Aorta (tissue), 5 donors: ENCODE results near the gene GPR75. TPM values are rescaled to one million over a fixed set of nuclear protein-coding genes. Genes with fewer than 3 reads are reported as not detected.

Source experiments
- ATAC-seq: fragments of 200-7000 bp; cut with Tn5 transposase; one replicate; pipeline ENCODE4 v1.9.1; 2022; ENCODE audit warnings: moderate library complexity; ENCODE audit not compliant: low FRiP score
- DNase-seq, 2 donors: peaks; one replicate each; pipeline ENCODE4 v3.0.0-alpha.2; 2020
- H3K27ac ChIP-seq, 2 donors: one replicate each; pipeline ENCODE4 v1.5.1; 2013; ENCODE audit warnings: low read length in 2 of 2, mild to moderate bottlenecking in 2 of 2, moderate library complexity in 2 of 2, control low read depth in 1 of 2, inconsistent platforms in 1 of 2, low read depth in 1 of 2
- H3K27me3 ChIP-seq, 2 donors: one replicate each; pipeline ENCODE4 v1.6.1; 2013; ENCODE audit warnings: control low read depth in 1 of 2, low read length in 1 of 2, mild to moderate bottlenecking in 1 of 2, moderate library complexity in 1 of 2; ENCODE audit not compliant: insufficient read depth in 2 of 2, control insufficient read depth in 1 of 2
- H3K36me3 ChIP-seq, 2 donors: one replicate each; pipeline ENCODE4 v1.6.1; 2013; ENCODE audit warnings: control low read depth in 1 of 2, low read length in 1 of 2, mild to moderate bottlenecking in 1 of 2; ENCODE audit not compliant: insufficient read depth in 2 of 2, control insufficient read depth in 1 of 2
- H3K4me1 ChIP-seq, 2 donors: one replicate each; pipeline ENCODE4 v1.6.1; 2013; ENCODE audit warnings: low read length in 2 of 2, control low read depth in 1 of 2, mild to moderate bottlenecking in 1 of 2, moderate library complexity in 1 of 2; ENCODE audit not compliant: insufficient read depth in 2 of 2, control insufficient read depth in 1 of 2
- H3K4me3 ChIP-seq, 2 donors: one replicate each; pipeline ENCODE4 v1.5.1; 2013; ENCODE audit warnings: low read length in 2 of 2, control low read depth in 1 of 2, mild to moderate bottlenecking in 1 of 2
- H3K9me3 ChIP-seq: one replicate; pipeline ENCODE4 v1.6.1; 2013; ENCODE audit warnings: mild to moderate bottlenecking, low read length; ENCODE audit not compliant: control insufficient read depth
- WGBS, 2 donors: extraction: QIAGEN DNeasy Blood & Tissue Kit; methylation state at CpG; one replicate each; pipeline ENCODE4 v1.1.7; 2013; 5-methylcytosine and 5-hydroxymethylcytosine counted together
- intact Hi-C, 2 donors: fragments of 100-400 bp; cut with DNase I; formaldehyde crosslinking; loops; one replicate each; pipeline versions ENCODE4 v1.14.2 to v1.15.0; 2022
- long read RNA-seq, 2 donors: library from polyadenylated mRNA; unstranded; transcript quantifications; one replicate each; pipeline ENCODE4 v2.0.0, GENCODE V29; 2020 to 2021
- polyA plus RNA-seq, 2 donors: library from polyadenylated mRNA; stranded (reverse); fragments of 200-250 nt; gene quantifications; one replicate each; pipeline ENCODE4 v1.2.3, GENCODE V29; 2013
- total RNA-seq, 2 donors: library from RNA; stranded (reverse); fragmentation: NEBNext Ultra II Directional; extraction: Animal tissue kit (Norgen Biotek cat#: 25700); gene quantifications; one replicate each; pipeline ENCODE4 v1.2.1, GENCODE V29; 2021
- donor health status: healthy with polysubstance abuse.
- donor health status: Bipolar disorder and iron deficiency.
- donor health status: DM: no; HTN: no; CAD: no.
- donor health status: DM: no; HTN: no; CAD: no.
- donor health status: DM: yes; HTN: yes; CAD: no.

Gene GPR75
- 1 to 10 TPM; 3.1 to 4.3 TPM for total RNA-seq
- under 1 TPM in 1 of 2 donors, not detected in 1; 0.90 TPM for polyA plus RNA-seq
- long read RNA-seq, donor 1, partial matches to known transcripts, result 0 of 2 reads
- long read RNA-seq, donor 1, other reads (novel, unspliced or antisense), result 2 of 2 reads
- long read RNA-seq, donor 2, partial matches to known transcripts, result 0 of 1 reads
- long read RNA-seq, donor 2, other reads (novel, unspliced or antisense), result 1 of 1 reads

- H3K4me3 ChIP-seq, result peak within 1 kb of the TSS in 1 of 2 donors; percentile 28
- H3K27me3 ChIP-seq, result no peaks in the 10 kb centered on the region
- 13 to 14% methylated on average over 48 to 72 of the region's 72 CpGs for WGBS, 2 donors
- intact Hi-C loops, result no loop called here
- H3K9me3 ChIP-seq, result no peaks in the 10 kb centered on the region
- H3K36me3 ChIP-seq, result no peaks in the 10 kb centered on the region
- no peaks in the 10 kb centered on the region for H3K4me1 ChIP-seq
- DNase-seq (peak; percentile 59 to 80), ATAC-seq (peak; percentile 66)
- H3K27ac ChIP-seq, result no peak within 1 kb of the TSS
Observed at GRCh38 chr2:53859206-53860181, at the start of gene GPR75. Gene GPR75 (minus strand): TSS chr2:53859967. CDS start chr2:53854756, 5,211 bp downstream.

GRCh38 chr2:53907582-53907981, 47.8 kb upstream of the GPR75 start:
- no peak for DNase-seq
- WGBS, 2 donors, result 82 to 83% methylated on average over 1 of the region's 1 CpG
- no peak overlapping the region for H3K4me3 ChIP-seq
- no peaks in the 10 kb centered on the region for H3K9me3 ChIP-seq
- peaks cover 2 to 4% of the 10 kb centered on the region in 2 donors for H3K36me3 ChIP-seq
- intact Hi-C loops, result no loop called here
- H3K27me3 ChIP-seq, result no peaks in the 10 kb centered on the region
- ATAC-seq, result no peak
- H3K27ac ChIP-seq, result no peak overlapping the region
- no peaks in the 10 kb centered on the region for H3K4me1 ChIP-seq

GRCh38 chr2:53905396-53905795, 45.6 kb upstream of the GPR75 start:
- ATAC-seq, result no peak

GRCh38 chr2:53903011-53903410, 43.2 kb upstream of the GPR75 start:
- no peak overlapping the region for H3K27ac ChIP-seq
- H3K36me3 ChIP-seq, result peaks cover 0 to 7% of the 10 kb centered on the region in 2 donors
- ATAC-seq, result no peak
- H3K4me1 ChIP-seq, result no peaks in the 10 kb centered on the region
- WGBS, 2 donors, result 55 to 58% methylated on average over 4 of the region's 4 CpGs
- H3K4me3 ChIP-seq, result no peak overlapping the region
- intact Hi-C loops, result no loop called here
- H3K27me3 ChIP-seq, result no peaks in the 10 kb centered on the region
- no peak for DNase-seq
- no peaks in the 10 kb centered on the region for H3K9me3 ChIP-seq

More at GRCh38 chr2:53905396-53905795, 45.6 kb upstream of the GPR75 start:
- peaks cover 0 to 7% of the 10 kb centered on the region in 2 donors for H3K36me3 ChIP-seq
- WGBS, 2 donors, result 94% methylated on average over 9 of the region's 9 CpGs
- intact Hi-C loops, result no loop called here
- H3K9me3 ChIP-seq, result no peaks in the 10 kb centered on the region
- no peak overlapping the region for H3K27ac ChIP-seq
- no peak for DNase-seq
- H3K4me3 ChIP-seq, result no peak overlapping the region
- no peaks in the 10 kb centered on the region for H3K4me1 ChIP-seq
- H3K27me3 ChIP-seq, result no peaks in the 10 kb centered on the region

- Histone ChIP-seq H3K4me3 (no peak overlapping the region), H3K27ac (no peak overlapping the region), H3K36me3 (peaks cover 0 to 7% of the 10 kb centered on the region in 2 donors), H3K27me3 (no peaks in the 10 kb centered on the region), H3K9me3 (no peaks in the 10 kb centered on the region), H3K4me1 (no peaks in the 10 kb centered on the region)
- 44 to 48% methylated on average over 3 of the region's 3 CpGs for WGBS, 2 donors
- intact Hi-C loops, result no loop called here
- ATAC-seq, result no peak
- DNase-seq, result no peak
Observed at GRCh38 chr2:53901192-53901591, 41.4 kb upstream of the GPR75 start.

- Histone ChIP-seq H3K9me3 (no peaks in the 10 kb centered on the region), H3K27ac (no peak overlapping the region), H3K4me1 (no peaks in the 10 kb centered on the region), H3K27me3 (no peaks in the 10 kb centered on the region), H3K4me3 (no peak overlapping the region), H3K36me3 (peaks cover 2 to 3% of the 10 kb centered on the region in 2 donors)
- 36 to 38% methylated on average over 3 of the region's 3 CpGs for WGBS, 2 donors
- intact Hi-C loops, result no loop called here
- ATAC-seq (no peak), DNase-seq (no peak)
Observed at GRCh38 chr2:53896864-53897263, 37.1 kb upstream of the GPR75 start.

- WGBS, 2 donors, result 94 to 96% methylated on average over 5 of the region's 5 CpGs
Observed at GRCh38 chr2:53886406-53887280, 26.9 kb upstream of the GPR75 start.

GRCh38 chr2:53884883-53885282, 25.1 kb upstream of the GPR75 start:
- DNase-seq (no peak), ATAC-seq (no peak)
- Histone ChIP-seq H3K4me3 (no peak overlapping the region), H3K9me3 (no peaks in the 10 kb centered on the region), H3K27ac (no peak overlapping the region), H3K36me3 (peaks cover 0 to 7% of the 10 kb centered on the region in 2 donors), H3K27me3 (no peaks in the 10 kb centered on the region), H3K4me1 (no peaks in the 10 kb centered on the region)
- WGBS, 2 donors, result 92 to 94% methylated on average over 1 of the region's 1 CpG
- intact Hi-C loops, result no loop called here

More at GRCh38 chr2:53886406-53887280, 26.9 kb upstream of the GPR75 start:
- Histone ChIP-seq H3K4me1 (no peaks in the 10 kb centered on the region), H3K9me3 (no peaks in the 10 kb centered on the region), H3K4me3 (no peak overlapping the region), H3K36me3 (peaks cover under 1 to 13% of the 10 kb centered on the region in 2 donors), H3K27me3 (no peaks in the 10 kb centered on the region), H3K27ac (no peak overlapping the region)
- intact Hi-C loops, result no loop called here
- DNase-seq, result no peak
- no peak for ATAC-seq
